GM08714 (cell line): ENCODE results near the gene FCHO1.
"Not testable (repeated sequence)": the region's sequence is repeated elsewhere in the genome, so short reads cannot be mapped to it uniquely, and the experiment has no call there.

ENCODE experiments used
- H3K4me3 ChIP-seq: fragments of 200-500 bp; sonication (Bioruptor generic); 2 replicates; pipeline ENCODE4 v1.5.1; 2014; ENCODE audit warnings: mild to moderate bottlenecking, low read length, inconsistent platforms
- ZNF274 ChIP-seq: IDR thresholded peaks from 2 replicates; pipeline ENCODE4 v1.6.1; 2012; ENCODE audit warnings: mild to moderate bottlenecking, low read depth, low read length

Gene FCHO1

DNA sequence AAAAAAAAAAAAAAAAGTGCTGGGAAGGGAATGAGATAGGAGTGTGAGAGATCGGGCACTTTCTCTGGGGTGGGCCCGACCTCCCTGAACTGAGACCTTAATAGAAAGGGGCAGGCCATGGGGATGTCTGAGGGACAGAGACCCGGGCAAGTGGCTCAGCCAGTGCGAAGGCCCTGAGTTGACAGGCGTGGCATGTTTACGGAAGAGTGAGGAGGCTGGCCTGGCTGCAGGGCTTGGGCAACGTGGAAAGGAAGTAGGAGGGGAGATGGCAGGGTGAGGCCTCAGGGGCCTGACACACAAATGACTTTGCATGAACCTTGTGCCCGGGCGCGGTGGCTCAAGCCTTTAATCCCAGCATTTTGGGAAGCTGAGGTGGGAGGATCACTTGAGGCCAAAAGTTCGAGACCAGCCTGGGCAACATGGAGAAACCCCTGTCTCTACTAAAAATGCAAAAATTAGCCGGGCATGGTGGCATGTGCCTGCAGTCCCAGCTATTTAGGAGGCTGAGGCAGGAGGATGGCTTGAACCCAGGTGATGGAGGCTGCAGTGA is 13.9 kb downstream of the FCHO1 start:
- no peak overlapping the region for H3K4me3 ChIP-seq
- TF ChIP-seq ZNF274, result no peak

DNA sequence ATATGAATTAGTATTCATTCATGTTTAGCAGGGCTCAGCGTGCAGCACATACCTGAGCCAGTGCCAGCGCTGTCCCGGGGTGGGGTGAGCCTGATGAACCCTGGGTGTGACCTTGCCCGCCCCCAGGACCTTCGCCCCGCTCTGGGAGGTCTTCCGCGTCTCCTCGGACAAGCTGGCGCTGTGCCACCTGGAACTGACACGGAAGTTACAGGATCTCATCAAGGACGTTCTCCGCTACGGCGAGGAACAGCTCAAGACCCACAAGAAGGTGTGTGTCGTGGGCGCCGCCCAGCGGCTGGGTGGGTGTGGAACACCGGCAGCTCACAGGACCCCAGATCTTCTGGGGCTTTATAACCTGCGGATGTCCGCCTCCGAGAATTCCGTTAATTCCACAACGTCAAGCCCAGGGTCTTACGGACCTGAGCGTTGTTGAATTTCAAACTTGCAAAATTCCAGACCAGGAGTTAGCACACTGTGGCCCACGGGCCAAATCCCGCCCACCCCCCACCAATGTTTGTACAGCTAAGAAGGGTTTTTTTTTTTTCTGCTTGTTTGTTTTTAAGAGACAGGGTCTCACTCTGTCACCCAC is 15.4 kb downstream of the FCHO1 start:
- no peak for TF ChIP-seq ZNF274
- no peak overlapping the region for H3K4me3 ChIP-seq

DNA sequence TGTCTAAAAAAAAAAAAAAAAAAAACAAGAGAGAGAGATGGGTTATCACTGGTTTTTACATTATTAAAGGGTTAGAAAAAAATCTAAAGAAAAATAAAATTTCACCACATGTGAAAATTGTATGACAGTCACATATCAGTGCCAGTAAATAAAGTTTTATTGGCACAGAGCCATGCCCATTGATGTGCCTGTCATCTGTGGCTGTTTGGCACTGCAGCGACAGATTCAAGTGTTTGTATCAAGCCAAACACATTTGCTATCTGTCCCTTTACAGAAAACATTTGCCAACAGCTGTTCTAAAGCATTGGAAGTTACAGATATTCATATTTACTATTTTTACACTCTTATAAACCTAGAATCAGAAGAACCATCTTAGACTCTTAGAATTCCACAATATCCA is 16.3 kb downstream of the FCHO1 start:
- no peak for TF ChIP-seq ZNF274
- no peak overlapping the region for H3K4me3 ChIP-seq

DNA sequence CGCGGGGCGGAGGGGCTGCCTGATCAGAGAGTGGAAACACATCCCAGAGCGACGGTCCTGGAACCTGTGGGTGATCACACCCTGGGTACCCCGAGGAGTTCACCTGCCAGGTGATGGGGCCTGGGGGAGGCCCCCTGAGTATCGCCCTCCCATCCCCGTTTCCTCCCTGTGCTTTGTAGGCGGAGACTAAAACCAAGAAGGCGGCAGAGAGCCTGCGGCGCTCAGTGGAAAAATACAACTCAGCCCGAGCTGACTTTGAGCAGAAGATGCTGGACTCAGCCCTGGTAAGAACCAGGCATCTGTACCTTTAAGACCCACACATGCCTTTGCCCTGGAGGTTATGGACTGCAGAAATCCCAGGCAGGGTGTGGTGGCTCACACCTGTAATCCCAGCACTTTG is 19.3 kb downstream of the FCHO1 start:
- H3K4me3 ChIP-seq, result no peak overlapping the region
- TF ChIP-seq ZNF274, result no peak

DNA sequence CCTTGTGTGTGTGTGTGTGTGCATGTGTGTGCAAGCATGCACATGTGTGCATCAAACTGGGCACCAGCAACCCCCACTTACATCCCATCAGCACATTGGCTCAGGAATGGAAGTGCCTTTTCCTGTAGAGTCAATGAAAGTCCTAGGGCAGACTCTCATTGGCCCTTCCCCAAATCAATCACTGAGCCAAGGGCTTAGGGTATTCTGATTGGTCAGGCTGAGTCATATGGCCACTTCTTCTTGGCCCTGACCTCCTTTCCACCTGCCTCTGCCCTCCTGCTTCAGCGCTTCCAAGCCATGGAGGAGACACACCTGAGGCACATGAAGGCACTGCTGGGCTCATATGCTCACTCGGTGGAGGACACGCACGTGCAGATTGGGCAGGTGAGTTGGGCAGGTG is 20.9 kb downstream of the FCHO1 start:
- no peak overlapping the region for H3K4me3 ChIP-seq
- TF ChIP-seq ZNF274, result no peak

DNA sequence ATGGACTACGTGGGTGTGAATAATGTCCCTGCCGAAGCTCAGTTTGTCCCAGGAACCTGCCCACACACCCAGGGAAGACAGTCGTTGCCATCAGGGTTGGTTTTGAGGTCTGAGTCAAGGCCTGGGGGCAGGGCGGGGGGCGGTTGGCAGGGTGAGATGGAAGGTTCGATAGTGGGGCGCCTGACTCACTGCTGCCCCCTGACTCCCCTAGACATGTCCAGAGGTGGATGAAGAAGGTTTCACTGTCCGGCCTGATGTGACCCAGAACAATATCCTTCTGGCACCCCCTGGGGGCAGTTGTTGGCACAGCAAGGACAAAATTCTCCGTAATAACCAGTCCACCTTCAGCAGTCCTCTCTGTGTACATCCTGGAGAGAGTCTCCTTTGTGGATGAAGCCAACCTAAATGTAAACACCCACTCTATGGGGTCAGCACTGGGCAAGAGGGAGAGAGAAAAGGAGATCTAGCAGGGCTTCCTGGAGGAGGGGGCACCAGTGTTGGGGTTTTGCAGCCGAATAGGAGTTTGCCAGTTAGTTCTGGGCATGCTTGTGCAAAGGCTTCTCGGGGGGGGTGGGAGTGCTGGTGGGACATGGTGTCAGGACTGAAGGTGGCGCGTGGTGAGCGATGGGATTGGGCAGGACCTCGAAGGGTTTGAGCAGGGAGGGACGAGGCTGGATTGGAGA is 24.1 kb downstream of the FCHO1 start:
- no peak for TF ChIP-seq ZNF274
- H3K4me3 ChIP-seq, result no peak overlapping the region

DNA sequence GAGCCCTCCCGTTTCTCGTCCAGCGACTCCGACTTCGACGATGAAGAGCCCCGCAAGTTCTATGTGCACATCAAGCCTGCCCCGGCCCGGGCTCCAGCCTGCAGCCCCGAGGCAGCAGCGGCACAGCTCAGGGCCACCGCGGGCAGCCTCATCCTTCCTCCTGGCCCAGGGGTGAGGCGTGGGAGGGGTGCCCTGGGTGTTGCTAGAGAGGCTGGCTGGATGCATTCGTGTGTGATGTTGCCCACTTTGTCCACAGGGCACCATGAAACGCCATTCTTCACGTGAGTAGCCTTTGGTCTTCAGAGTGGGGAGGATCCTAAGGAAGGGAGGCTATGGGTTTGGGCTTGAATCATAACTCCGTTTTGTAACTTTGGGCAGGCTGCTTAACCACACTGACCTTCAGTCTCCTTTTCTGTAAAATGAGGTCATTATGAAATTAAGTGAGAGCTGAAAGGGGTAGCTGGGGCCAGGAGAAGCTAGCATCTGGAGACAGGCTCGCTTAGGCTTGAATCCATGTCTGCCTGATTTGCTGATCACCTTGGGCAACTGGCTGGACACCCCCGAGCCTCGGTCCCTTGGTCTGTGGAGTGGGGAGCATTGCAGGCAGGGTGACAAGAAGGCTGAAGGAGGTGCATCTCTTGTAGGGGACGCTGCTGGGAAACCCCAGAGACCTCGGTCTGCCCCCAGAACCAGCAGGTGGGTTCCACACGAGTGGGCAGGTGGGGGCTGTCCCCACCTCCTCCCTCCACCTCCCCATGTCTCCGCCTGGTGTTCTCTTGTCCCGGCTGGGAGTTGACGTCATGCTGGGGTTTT is 24.9 kb downstream of the FCHO1 start:
- no peak for TF ChIP-seq ZNF274
- no peak overlapping the region for H3K4me3 ChIP-seq

DNA sequence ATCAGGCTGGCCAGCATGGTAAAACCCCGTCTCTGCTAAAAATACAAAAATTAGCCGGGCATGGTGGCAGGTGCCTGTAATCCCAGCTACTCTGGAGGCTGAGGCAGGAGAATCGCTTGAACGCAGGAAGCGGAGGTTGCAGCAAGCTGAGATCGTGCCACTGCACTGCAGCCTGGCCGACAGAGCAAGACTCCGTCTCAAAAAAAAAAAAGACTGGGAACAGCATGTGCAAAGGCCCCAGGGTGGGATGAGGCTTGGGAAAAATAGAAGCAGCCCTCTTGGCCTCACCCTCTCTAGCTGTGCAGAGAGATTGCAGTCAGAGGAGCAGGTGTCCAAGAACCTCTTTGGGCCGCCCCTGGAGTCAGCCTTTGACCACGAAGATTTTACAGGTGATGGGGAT is 26.6 kb downstream of the FCHO1 start:
- not testable (repeated sequence) for H3K4me3 ChIP-seq

DNA sequence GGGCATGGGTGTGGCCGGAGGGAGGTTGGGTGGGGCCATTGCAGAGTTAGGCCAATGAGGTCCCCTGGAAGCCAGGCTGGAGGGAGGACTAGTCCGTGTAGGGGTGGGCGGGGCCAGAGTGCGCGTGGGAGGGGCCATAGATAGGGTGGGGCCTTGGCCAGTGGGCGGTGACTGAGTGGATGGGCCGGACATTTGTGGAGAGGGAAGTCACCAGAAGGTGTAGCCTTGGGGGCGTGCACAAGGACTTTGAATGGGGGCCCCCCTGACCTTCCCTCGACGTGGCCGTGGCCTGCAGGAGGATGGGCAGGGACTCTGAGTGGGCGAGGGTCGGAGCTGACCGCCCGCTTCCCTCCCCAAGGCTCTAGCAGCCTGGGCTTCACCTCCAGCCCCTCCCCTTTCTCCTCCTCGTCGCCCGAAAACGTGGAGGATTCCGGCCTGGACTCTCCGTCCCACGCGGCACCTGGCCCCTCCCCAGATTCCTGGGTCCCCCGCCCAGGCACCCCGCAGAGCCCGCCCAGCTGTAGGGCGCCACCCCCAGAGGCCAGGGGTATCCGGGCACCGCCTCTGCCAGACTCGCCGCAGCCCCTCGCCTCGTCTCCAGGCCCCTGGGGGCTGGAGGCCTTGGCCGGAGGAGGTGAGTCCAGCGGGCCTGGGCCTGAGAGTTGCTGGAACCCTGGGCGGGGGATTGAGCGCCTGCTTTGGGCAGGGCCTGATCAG is 27.1 kb downstream of the FCHO1 start:
- no peak for TF ChIP-seq ZNF274
- H3K4me3 ChIP-seq, result no peak overlapping the region

DNA sequence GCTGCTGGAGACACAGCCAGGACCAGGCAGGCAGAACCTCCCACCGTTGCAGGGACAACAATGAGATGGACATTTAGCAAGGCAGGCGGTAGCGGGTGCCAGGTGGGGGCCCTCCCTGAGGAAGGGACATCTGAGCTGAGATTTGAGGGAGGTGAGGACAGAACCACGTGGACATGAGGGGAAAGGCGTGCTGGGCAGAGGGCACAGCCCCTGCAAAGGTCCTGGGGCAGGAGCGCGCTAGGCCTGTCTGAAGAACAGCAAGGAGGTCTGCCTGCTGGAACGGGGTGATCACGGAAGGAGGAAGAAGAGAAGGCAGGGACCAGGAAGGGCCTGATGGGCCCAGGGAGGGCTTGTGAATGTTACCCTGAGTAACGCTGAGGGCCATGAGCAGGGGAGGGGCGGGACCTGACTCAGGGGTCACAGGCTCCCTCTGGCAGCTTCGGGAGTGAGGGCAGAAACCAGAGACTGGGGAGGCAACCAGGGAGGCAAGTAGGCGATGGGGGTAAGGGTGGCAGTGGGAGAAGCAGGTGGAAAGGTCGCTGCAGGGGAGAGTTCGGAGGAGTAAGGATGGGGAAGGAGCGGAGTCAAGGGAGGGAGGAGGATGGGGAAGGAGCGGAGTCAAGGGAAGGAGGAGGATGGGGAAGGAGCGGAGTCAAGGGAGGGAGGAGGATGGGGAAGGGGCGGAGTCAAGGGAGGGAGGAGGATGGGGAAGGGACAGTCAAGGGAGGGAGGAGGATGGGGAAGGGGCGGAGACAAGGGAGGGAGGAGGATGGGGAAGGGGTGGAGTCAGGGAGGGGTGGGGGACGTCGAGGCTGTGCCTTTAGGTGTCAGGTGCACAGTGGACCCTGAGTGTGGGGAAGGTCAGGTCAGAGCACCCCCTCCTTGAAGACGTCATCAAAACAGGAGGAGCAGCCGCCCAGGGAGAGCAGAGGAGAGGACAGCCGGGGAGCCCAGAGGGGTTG is 28.0 kb downstream of the FCHO1 start:
- H3K4me3 ChIP-seq, result no peak overlapping the region
- no peak for TF ChIP-seq ZNF274

DNA sequence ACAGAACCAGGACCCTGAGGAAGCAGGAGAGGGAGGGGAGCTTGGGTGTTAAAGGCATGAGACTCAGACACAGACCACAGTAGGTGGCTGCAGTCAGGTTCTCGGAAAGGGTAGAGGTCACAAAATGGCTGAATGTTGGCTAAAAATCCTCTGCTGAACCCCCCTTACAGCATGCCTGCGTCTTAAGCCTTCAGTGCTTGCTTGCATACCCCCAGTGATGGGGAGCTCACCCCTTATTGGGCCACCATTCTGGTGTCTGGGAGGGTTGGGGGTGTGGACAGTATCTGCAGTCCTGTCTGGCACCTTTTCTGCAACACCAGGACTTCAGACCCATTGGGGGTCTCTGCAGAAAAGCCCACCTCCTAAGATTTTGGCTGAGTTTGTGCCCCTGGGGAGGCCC is 29.5 kb downstream of the FCHO1 start:
- TF ChIP-seq ZNF274, result no peak
- H3K4me3 ChIP-seq, result no peak overlapping the region

DNA sequence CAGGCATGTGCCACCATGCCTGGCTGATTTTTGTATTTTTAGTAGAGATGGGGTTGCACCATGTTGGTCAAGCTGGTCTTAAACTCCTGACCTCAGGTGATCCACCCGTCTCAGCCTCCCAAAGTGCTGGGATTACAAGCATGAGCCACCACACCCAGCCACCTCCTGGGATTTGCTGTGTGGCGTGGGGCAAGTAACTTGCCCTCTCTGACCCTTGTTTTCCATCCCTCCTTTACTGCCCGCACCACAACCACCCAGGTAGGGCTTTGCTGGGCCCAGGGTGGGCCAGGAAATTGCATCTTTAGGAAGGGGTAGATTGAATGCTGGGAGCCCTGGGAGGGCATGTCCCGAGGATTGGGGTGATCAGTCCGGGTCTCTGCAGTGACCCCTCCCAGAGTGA is 32.4 kb downstream of the FCHO1 start:
- not testable (repeated sequence) for H3K4me3 ChIP-seq

DNA sequence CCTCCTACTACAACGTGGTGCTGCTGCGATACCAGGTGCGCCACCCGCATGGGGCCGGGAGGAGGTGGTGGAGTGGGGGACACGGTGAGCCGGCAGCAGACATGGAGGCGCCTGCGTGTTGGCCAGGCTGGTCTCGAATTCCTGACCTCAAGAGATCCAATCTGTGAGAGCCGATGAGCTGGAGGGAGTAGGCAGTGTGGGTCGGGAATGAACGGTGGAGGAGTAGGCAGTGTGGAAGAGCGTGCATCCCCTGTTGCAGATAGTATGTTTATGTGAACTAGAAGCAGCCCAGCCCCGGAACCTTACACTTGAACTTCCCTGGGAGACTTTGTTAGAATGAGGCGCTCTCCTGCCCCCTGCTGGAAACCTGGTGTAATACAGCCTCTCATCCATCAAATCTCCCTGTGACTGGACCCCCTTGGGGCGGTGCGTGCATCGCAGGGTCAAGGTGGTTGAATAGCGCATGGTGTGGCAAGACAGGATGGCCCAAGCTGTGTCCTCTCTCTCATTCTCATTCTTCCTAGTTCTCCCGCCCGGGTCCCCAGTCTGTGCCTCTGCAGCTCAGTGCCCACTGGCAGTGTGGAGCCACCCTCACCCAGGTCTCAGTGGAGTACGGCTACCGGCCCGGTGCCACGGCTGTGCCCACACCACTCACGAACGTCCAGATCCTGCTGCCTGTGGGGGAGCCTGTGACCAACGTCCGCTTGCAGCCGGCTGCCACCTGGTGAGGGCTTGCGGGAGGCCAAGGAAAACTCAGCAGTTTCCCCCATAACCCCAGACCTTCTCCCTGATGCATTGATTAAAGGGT is 33.1 kb downstream of the FCHO1 start:
- no peak for TF ChIP-seq ZNF274
- H3K4me3 ChIP-seq, result no peak overlapping the region
